HG02943 (cell line): Measurements from ENCODE around the gene C9orf152.
"Not testable (repeated sequence)": the region's sequence is repeated elsewhere in the genome, so short reads cannot be mapped to it uniquely, and the experiment has no call there.

ENCODE experiments used
- ATAC-seq: cut with Tn5 transposase; IDR thresholded peaks from one replicate; pipeline ENCODE4 v1.9.1; 2021; ENCODE audit warnings: mild to moderate bottlenecking, low read depth, moderate library complexity; ENCODE audit not compliant: unreplicated experiment

C9orf152 gene, protein sequence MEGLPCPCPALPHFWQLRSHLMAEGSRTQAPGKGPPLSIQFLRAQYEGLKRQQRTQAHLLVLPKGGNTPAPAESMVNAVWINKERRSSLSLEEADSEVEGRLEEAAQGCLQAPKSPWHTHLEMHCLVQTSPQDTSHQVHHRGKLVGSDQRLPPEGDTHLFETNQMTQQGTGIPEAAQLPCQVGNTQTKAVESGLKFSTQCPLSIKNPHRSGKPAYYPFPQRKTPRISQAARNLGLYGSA

GRCh38 chr9:110208031-110208430, at the start of gene C9orf152:
Gene C9orf152, minus strand, starts transcription at chr9:110208159. Its CDS starts 580 bp downstream, at chr9:110207579.
- ATAC-seq = no peak

DNA sequence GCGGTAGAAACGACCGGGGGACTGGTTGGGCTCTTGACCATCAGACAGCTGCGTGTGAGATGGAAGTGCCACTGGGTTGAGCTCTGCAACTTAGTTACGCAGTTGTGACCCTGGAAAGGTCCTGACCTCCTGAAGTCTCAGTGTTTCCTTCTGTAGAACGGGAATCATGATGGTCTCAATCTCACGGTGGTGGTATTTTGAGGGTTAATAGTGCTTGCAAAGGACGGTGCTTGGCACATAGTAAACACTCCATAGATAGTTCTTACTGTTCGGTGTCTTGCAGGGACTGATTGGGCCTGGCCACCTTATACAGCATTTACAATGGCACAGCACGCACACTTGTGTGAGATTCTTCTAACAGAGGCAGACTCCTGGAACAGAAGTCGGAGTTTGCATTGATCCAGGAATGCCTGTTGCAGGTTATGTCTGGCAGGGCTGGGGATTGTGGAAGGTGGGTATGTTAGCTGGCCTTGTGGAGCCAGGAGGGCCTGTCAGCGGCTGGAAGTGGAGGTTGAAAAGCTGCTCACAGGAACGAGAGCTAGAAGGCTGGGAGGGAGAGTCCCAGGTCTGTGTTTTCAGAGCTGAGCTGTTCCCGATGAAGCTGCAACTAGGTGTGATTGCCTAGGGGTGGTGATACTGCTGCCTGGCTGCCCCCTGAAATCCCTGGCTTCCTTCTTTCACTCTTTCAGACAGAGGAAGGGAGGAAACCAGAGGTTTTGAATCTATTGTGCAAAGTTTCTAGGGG, 49.3 kb upstream of the C9orf152 start:
- ATAC-seq = peak; percentile 9

- ATAC-seq = peak; percentile 64
Measured at GRCh38 chr9:110256380-110257096, 48.6 kb upstream of the C9orf152 start, which contains the start of gene TXN. Gene TXN, minus strand, starts transcription at chr9:110256507. Its CDS starts 72 bp downstream, at chr9:110256435.

- peak; percentile 33 for ATAC-seq
Measured at GRCh38 chr9:110255463-110256379, 47.8 kb upstream of the C9orf152 start.

DNA sequence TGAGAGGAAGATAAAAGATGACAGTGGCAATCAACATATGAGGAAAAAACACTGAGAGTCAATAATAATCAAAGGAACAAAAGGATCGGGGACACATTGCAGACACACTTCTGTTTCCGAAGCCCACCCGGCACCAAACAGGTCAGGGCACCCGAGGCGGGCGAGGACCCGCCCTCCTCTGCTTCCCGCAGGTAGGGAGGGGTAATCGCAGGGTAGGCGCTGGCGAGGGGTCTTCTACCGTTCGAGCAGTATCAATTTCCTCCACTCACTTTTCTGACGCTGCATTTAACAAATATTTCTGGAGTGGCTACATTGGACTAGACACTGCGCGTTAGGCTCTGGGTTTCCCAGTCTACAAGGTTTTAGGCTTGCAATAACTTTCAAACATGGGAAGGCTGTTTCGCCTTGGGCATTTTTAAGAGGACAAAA, 47.1 kb upstream of the C9orf152 start:
- ATAC-seq = no peak

- no peak for ATAC-seq
Measured at GRCh38 chr9:110254500-110254899, 46.5 kb upstream of the C9orf152 start.

DNA sequence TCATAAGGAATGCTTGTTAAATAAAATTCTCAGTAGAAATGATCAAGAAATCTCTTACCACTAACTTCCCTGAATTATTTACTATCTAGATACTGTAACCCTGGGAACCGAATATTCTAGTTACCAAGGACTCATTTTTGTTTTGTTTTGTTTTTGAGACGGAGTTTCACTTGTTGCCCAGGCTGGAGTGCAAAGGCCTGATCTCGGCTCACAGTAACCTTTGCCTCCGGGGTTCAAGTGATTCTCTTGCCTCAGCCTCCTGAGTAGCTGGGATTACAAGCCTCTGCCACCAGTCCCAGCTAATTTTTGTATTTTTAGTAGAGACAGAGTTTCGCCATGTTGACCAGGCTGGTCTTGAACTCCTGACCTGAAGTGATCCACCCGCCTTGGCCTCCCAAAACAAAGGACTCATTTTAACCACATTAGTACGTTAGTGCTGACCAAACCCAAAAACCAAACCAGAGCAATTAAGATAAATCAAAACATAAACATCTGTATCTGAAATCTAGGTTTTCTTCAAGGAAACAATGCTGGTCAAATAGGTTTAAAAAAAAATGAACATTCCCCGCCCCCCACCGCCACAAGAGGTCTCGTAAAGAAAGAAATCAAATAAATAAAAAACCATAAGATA, 44.7 kb upstream of the C9orf152 start:
- ATAC-seq = no peak

- ATAC-seq = not testable (repeated sequence)
Measured at GRCh38 chr9:110251770-110252169, 43.8 kb upstream of the C9orf152 start.

- ATAC-seq = no peak
Measured at GRCh38 chr9:110251212-110251611, 43.3 kb upstream of the C9orf152 start.

- no peak for ATAC-seq
Measured at GRCh38 chr9:110249603-110250002, 41.6 kb upstream of the C9orf152 start.

DNA sequence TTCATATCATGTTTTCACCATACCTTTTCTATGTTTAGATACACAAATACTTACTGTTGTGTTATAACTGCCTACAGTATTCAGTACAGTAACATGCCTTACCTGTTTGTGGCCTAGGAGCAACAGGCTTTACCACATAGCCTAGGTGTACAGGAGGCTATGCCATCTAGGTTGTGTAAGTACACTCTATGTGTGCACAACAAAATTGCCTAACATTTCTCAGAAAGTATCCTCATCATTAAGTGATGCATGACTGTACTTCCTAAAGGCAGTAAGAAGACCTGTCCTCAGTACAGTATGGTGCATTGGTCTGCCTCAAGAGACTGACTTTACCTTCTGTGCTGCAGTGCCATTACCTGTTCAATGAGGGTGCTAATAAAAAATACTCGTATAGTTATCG, 40.4 kb upstream of the C9orf152 start:
- ATAC-seq = no peak

- ATAC-seq = no peak
Measured at GRCh38 chr9:110246214-110246613, 38.3 kb upstream of the C9orf152 start.

GRCh38 chr9:110244616-110245015, 36.7 kb upstream of the C9orf152 start:
- no peak for ATAC-seq

DNA sequence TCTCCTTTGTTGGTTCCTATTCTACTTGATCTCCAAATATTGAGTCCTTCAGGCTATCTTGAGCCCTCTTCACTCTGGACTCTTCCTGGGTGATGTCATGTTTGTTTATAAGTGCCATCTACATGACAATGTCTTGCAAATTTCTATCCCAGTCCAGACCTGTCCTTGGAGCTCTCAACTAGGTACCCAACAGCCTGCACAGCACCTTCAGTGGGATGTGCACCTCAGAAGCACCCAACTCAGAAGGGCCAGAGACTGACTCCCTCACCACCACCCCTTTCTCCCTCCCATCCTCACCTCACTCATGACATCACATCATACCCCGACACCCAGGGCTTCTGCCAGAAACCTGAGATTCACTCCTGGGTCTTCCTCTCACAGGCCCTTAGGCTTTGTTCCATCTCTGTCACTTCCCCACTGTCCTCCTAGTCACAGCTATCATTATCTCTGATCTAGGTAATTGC, 33.9 kb upstream of the C9orf152 start:
- ATAC-seq = no peak

GRCh38 chr9:110241260-110241857, 33.4 kb upstream of the C9orf152 start:
- ATAC-seq = no peak

DNA sequence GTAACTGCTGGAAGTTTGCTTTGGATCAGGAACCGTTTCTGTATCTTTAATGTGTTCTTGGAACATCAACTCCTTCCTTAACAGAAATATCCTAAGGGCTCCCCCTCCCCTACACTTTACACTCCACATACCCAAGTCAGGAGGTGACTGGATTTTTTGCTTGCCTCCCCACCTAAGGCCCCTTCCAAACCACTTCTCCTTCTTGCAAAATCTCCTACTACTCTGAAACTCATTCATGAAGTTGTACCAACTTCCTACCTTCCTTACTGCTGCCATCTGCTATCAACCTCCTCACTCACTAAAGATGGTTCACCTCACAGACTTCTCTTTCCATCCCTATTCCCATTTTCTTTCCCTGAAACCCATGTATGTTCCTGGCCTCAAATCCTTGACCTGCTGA, 32.2 kb upstream of the C9orf152 start:
- no peak for ATAC-seq

- ATAC-seq = no peak
Measured at GRCh38 chr9:110228321-110228720, 20.4 kb upstream of the C9orf152 start.

- no peak for ATAC-seq
Measured at GRCh38 chr9:110224583-110224982, 16.6 kb upstream of the C9orf152 start.

- ATAC-seq = no peak
Measured at GRCh38 chr9:110220809-110221208, 12.8 kb upstream of the C9orf152 start.
